GM12865 (cell line): ENCODE data around the gene BTD.

Experiments used
- DNase-seq: peaks from one replicate; pipeline ENCODE4 v3.0.0; 2010; ENCODE audit warnings: low read depth
- H3K4me3 ChIP-seq: 2 replicates; pipeline ENCODE4 v1.5.1; 2011; ENCODE audit warnings: mild to moderate bottlenecking, low read depth, low read length, control low read depth
- CTCF ChIP-seq: IDR thresholded peaks from 2 replicates; pipeline ENCODE4 v1.5.1; 2011; ENCODE audit warnings: low read length, control low read depth, low read depth, inconsistent platforms; ENCODE audit not compliant: insufficient read depth; ENCODE audit errors: missing control alignments

The BTD gene

DNA sequence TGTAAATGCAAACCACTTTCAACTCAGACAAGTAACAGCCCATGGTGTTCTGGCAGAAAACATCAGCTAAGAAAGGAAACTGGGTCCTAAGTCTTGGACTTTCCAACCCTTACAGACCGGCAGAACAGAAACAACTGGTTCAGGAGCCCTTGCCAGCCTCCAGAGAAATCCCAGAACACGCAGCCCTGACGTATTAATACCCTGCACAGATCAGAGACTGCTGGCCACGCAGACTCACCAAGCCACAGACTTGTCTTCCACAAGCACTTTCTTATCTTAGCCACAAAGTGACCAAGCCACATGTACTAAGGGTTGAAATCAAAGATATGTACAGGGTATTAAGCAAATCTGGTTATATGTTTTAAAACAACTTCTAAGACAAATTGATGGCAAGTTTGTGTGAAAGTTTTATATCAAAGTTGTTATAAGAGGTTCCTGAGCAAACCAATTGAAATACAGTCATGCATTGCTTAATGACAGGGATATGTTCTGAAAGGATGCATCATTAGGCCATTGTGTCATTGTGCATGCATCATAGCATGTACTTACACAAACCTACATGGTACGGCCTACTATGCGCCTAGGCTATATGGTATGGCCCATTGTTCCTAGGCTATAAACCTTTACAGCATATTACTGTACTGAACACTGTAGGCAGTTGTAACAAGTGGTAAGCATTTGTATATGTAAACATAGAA is 36.8 kb downstream of the BTD start:
- TF ChIP-seq CTCF: no peak
- no peak overlapping the region for H3K4me3 ChIP-seq
- peak; percentile 56 for DNase-seq

GRCh38 chr3:15638891-15639262 is 37.3 kb downstream of the BTD start:
- peak; percentile 65 for DNase-seq
- no peak overlapping the region for H3K4me3 ChIP-seq
- TF ChIP-seq CTCF: no peak

GRCh38 chr3:15645246-15645645 is 43.7 kb downstream of the BTD start:
- DNase-seq: no peak
- TF ChIP-seq CTCF: no peak
- H3K4me3 ChIP-seq: no peak overlapping the region

DNA sequence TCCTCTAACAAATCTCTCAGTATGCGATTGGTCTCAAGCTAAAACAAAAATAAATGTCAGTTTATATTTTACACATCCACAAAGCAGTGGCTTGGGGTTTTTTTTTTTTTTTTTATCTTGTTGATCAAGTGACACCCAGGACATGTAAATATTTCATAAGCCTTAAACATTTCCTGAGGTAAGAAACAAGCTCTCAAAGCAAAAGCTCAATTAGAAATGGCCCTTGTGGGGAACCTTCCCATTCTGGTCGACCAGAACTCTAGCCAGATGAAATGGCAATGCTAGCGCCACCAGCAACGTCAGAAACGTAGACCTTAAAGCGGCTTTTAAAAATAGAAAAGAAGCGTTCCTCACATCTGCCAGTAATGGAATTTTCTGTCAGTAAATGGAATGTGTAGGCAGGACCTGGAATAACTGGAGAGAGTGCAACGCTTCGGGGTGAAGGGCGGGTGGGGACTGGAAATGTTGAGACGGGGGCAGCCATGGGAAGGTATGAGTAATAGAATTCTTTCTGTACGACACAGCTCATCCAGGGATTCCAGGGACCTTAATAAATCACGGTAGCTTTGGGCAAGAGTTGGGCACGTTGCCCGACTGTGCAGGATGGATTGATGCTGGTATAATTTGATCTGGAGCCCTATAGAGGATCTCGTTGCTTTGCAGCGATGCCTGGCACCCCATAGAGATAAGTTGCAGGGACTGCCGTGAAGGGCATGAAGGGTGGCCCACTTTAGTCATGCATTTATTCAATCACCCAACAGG is 44.4 kb downstream of the BTD start:
- DNase-seq: no peak
- TF ChIP-seq CTCF: no peak
- H3K4me3 ChIP-seq: no peak overlapping the region

DNA sequence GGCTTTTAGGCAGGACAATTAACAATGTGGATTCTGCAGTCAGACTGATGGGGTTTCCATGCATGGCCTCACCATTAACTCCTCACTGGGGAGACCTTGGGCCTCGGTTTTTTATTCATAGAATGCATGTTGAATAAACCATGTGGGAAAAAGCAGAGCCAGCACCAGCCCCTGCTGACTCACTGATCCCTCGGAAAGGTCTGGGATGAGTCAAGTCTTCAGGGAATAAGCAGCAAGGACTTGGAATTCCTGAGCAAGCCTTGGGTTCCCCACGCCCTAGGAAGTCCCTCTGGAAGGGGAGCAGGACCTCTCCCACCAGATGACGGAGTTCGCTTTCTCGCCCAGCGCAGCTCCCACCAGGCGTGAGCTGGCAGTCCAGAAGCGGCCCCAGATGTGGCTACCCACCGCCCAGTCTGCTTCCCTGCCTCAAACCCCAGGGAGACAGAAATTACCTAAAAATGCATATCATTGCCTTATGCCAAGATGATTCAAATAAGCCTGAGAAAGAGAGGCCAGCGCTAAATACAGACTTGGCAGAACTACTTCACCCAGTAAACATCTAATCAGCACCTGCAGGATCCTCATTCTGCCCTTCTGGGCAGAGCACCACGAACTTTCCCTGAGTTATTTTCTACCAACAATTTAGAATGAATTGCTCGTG is 45.4 kb downstream of the BTD start:
- DNase-seq: peak; percentile 44
- TF ChIP-seq CTCF: no peak
- H3K4me3 ChIP-seq: no peak overlapping the region

- peak overlapping the region; percentile 14; the same call in 1 of the 2 replicates for H3K4me3 ChIP-seq
- peak; percentile 95 for DNase-seq
- TF ChIP-seq CTCF: no peak
Measured at GRCh38 chr3:15647611-15648167, 46.1 kb downstream of the BTD start.
